SU-DHL-6 (cell line): Measurements from ENCODE around the gene RARS1.

Source experiments
- H2AFZ ChIP-seq: fragments of 200-600 bp; sonication (generic); 2 replicates; pipeline ENCODE4 v1.6.1; 2014; ENCODE audit warnings: low read depth, mild to moderate bottlenecking, moderate library complexity, mixed read lengths, antibody characterized with exemption, low read length; ENCODE audit not compliant: severe bottlenecking
- H3F3A ChIP-seq: fragments of 200-600 bp; shearing (Covaris generic); 2 replicates; pipeline ENCODE4 v1.6.0; 2016; ENCODE audit warnings: antibody characterized with exemption, mild to moderate bottlenecking; ENCODE audit not compliant: insufficient read depth
- H3K27ac ChIP-seq: fragments of 200-600 bp; sonication (generic); 2 replicates; pipeline ENCODE4 v1.5.1; 2016; ENCODE audit warnings: low read depth, mild to moderate bottlenecking, low read length, moderate library complexity, mixed read lengths
- H3K27me3 ChIP-seq: fragments of 200-600 bp; sonication (generic), shearing (Covaris generic); 2 replicates; pipeline ENCODE4 v1.6.0; 2014; ENCODE audit warnings: mild to moderate bottlenecking, low read length
- H3K36me3 ChIP-seq: fragments of 200-600 bp; sonication (generic); 2 replicates; pipeline ENCODE4 v1.6.1; 2014; ENCODE audit warnings: mild to moderate bottlenecking, low read length, mixed read lengths
- H3K4me2 ChIP-seq: fragments of 300-600, 200-600 bp; shearing (Covaris generic), sonication (generic); 2 replicates; pipeline ENCODE4 v1.6.0; 2014; ENCODE audit warnings: low read length, low read depth, mild to moderate bottlenecking; ENCODE audit not compliant: poor library complexity, severe bottlenecking
- H3K4me3 ChIP-seq: fragments of 200-600 bp; sonication (generic); 2 replicates; pipeline ENCODE4 v1.5.1; 2014; ENCODE audit warnings: antibody characterized with exemption, low read length, mild to moderate bottlenecking, mixed read lengths; ENCODE audit not compliant: insufficient read depth, poor library complexity, severe bottlenecking
- H3K79me2 ChIP-seq: fragments of 200-600 bp; sonication (generic); 2 replicates; pipeline ENCODE4 v1.6.1; 2014; ENCODE audit warnings: mild to moderate bottlenecking, low read length, moderate library complexity; ENCODE audit not compliant: insufficient read depth
- H3K9ac ChIP-seq: fragments of 200-600 bp; sonication (generic); 2 replicates; pipeline ENCODE4 v1.7.0; 2014; ENCODE audit warnings: mild to moderate bottlenecking, low read length
- H3K9me2 ChIP-seq: fragments of 200-600 bp; sonication (generic); replicated peaks from 2 replicates; pipeline ENCODE4 v1.6.1; 2014; ENCODE audit warnings: low read length; ENCODE audit not compliant: insufficient read depth
- H3K9me3 ChIP-seq: fragments of 200-600 bp; sonication (generic); 2 replicates; pipeline ENCODE4 v1.6.1; 2014; ENCODE audit warnings: low read length, mixed read lengths; ENCODE audit not compliant: insufficient read depth
- H4K20me1 ChIP-seq: fragments of 200-600 bp; sonication (generic); 2 replicates; pipeline ENCODE4 v1.6.1; 2014; ENCODE audit warnings: low read depth, mild to moderate bottlenecking, antibody characterized with exemption, low read length, moderate library complexity, mixed read lengths
- CTCF ChIP-seq: fragments of 200-600 bp; sonication (generic); IDR thresholded peaks from one replicate; pipeline ENCODE4 v1.5.1; 2017; ENCODE audit warnings: antibody characterized with exemption, mild to moderate bottlenecking, low read length, moderate library complexity; ENCODE audit not compliant: insufficient read depth, poor library complexity, severe bottlenecking
- EZH2phosphoT487 ChIP-seq: fragments of 200-600 bp; sonication (generic), shearing (Covaris generic); conservative IDR thresholded peaks from 2 replicates; pipeline ENCODE4 v1.6.1; 2018; ENCODE audit warnings: mild to moderate bottlenecking, antibody characterized with exemption, low read length, moderate library complexity, mixed read lengths

Gene RARS1

DNA sequence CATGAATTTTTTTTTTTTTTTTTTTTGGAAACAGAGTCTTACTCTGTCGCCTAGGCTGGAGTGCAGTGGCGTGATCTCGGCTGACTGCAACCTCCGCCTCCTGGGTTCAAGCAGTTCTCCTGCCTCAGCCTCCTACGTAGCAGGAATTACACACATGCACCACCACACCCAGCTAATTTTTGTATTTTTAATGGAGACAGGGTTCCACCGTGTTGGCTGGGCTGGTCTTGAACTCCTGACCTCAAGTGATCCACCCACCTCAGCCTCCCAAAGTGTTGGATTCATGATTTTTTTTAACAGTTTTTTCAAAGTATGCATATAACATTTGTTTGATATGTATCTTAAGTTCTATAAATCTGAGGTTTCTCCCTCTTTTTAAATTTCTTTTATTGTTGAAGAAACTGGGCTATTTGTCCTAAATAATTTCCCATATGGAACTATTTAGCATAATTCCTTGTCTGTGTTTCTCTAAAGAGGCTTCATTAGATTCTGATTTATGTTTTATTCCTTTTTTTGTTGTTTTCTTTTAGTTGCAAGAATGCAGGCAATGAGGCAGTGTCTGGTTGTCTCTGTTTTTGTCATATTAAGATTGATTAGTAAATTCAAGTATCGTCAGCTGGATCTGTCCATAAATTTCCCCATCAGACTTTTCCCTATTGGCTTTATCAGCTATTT is 16.4 kb downstream of the RARS1 start:
- Histone ChIP-seq H3K27ac (no peak overlapping the region), H3F3A (0 out of 2 replicates have a peak, but pooled peaks cover 2% of the 10 kb centered on the region), H3K27me3 (no peaks in the 10 kb centered on the region), H3K36me3 (peaks cover 38% of the 10 kb centered on the region; the same call in 1 of the 2 replicates), H3K9me2 (no peaks in the 10 kb centered on the region), H2AFZ (no peak overlapping the region), H3K79me2 (no peaks in the 10 kb centered on the region), H3K9me3 (no peaks in the 10 kb centered on the region), H3K4me2 (no peak overlapping the region), H4K20me1 (no peaks in the 10 kb centered on the region), H3K9ac (no peak overlapping the region), H3K4me3 (no peak overlapping the region)
- TF ChIP-seq CTCF: no peak
- TF ChIP-seq EZH2phosphoT487: no peak

DNA sequence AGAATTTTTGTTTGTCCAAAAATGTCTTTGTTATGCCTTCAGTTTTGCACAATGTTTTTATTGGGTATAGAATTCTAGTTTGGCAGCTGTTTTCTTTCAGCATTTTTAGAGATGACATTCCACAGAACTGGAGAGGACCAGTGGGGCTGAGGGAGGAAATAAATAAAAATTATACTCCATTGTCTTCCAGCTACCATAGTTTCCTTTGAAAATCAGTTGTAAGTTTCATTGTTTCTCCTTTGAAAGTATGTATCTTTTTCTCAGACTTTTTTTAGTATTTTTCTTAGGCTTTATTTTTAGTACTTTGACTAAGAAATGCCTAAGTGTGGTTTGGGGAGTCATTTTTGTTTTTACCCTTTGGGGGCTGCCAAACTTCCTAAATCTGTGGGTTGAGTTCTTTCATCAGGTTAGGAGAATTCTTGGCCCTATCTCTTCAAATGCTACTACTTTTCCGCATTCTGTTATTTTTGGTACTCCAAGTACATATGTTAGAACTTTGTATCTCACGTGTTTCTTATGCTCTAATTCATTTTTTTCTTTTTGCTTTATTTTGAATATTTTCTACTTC is 27.7 kb downstream of the RARS1 start:
- H4K20me1 ChIP-seq: no peaks in the 10 kb centered on the region
- no peak overlapping the region for H3K4me2 ChIP-seq
- no peak overlapping the region for H2AFZ ChIP-seq
- H3K36me3 ChIP-seq: peaks cover 76% of the 10 kb centered on the region
- no peak overlapping the region for H3K27ac ChIP-seq
- H3K4me3 ChIP-seq: no peak overlapping the region
- no peaks in the 10 kb centered on the region for H3F3A ChIP-seq
- H3K9me3 ChIP-seq: peaks cover 3% of the 10 kb centered on the region; the same call in 1 of the 2 replicates
- H3K9ac ChIP-seq: no peak overlapping the region
- H3K9me2 ChIP-seq: no peaks in the 10 kb centered on the region
- no peak for TF ChIP-seq CTCF
- TF ChIP-seq EZH2phosphoT487: no peak
- no peaks in the 10 kb centered on the region for H3K27me3 ChIP-seq
- no peaks in the 10 kb centered on the region for H3K79me2 ChIP-seq

- H2AFZ ChIP-seq: no peak overlapping the region
- no peak overlapping the region for H3K4me2 ChIP-seq
- H3K27me3 ChIP-seq: no peaks in the 10 kb centered on the region
- H3K27ac ChIP-seq: no peak overlapping the region
- no peaks in the 10 kb centered on the region for H3F3A ChIP-seq
- no peaks in the 10 kb centered on the region for H3K9me3 ChIP-seq
- no peak for TF ChIP-seq CTCF
- TF ChIP-seq EZH2phosphoT487: no peak
- no peak overlapping the region for H3K4me3 ChIP-seq
- H3K9me2 ChIP-seq: no peaks in the 10 kb centered on the region
- no peak overlapping the region for H3K9ac ChIP-seq
- no peaks in the 10 kb centered on the region for H3K79me2 ChIP-seq
- H3K36me3 ChIP-seq: no peaks in the 10 kb centered on the region
- no peaks in the 10 kb centered on the region for H4K20me1 ChIP-seq
These were observed 39.6 kb downstream of the RARS1 start for GRCh38 chr5:168525856-168526255.
